Tibial artery (tissue), 4 donors: ENCODE measurements around the gene ZNF473.

ENCODE experiments used
- DNase-seq, 2 donors: peaks; one replicate each; pipeline ENCODE4 v3.0.0-alpha.2; 2019
- H3K27ac ChIP-seq, 2 donors: fragments of 200-600 bp; sonication (generic) in 1 of 2; 1 replicate in 1 of 2; 2 replicates in 1 of 2; pipeline ENCODE4 v1.5.1; 2018 to 2019; ENCODE audit warnings: mild to moderate bottlenecking in 1 of 2
- H3K27me3 ChIP-seq, 2 donors: fragments of 200-600 bp; sonication (generic) in 1 of 2; one replicate each; pipeline versions ENCODE4 v1.5.1 to v1.6.0; 2016 to 2019
- H3K36me3 ChIP-seq, 3 donors: fragments of 200-600 bp; sonication (generic) in 2 of 3; one replicate each; pipeline ENCODE4 v1.5.1; 2016 to 2019; ENCODE audit warnings: mild to moderate bottlenecking in 2 of 3
- H3K4me1 ChIP-seq, 4 donors: fragments of 200-600 bp; sonication (generic) in 2 of 4; 1 replicate in 3 of 4; 2 replicates in 1 of 4; pipeline ENCODE4 v1.5.1; 2016 to 2019
- H3K4me3 ChIP-seq, 2 donors: fragments of 200-600 bp; sonication (generic) in 1 of 2; 1 replicate in 1 of 2; 2 replicates in 1 of 2; pipeline ENCODE4 v1.5.1; 2018 to 2019; ENCODE audit warnings: mild to moderate bottlenecking in 2 of 2
- H3K9me3 ChIP-seq, 3 donors: fragments of 200-600 bp; sonication (generic) in 1 of 3; one replicate each; pipeline ENCODE4 v1.5.1; 2016 to 2019
- intact Hi-C: fragments of 100-400 bp; cut with DNase I; formaldehyde crosslinking; loops from one replicate; pipeline ENCODE4 v1.15.0; 2023; ENCODE audit warnings: low total_unique reads
- TF ChIP-seq, protein P1 (sequence below), 2 experiments: fragments of 200-600 bp in 1 of 2; fragments of 450-650 bp in 1 of 2; IDR thresholded peaks; one replicate each; pipeline ENCODE4 v1.5.1; 2017 to 2019; ENCODE audit warnings: antibody characterized with exemption in 2 of 2, mild to moderate bottlenecking in 1 of 2, moderate library complexity in 1 of 2

ZNF473 gene

DNA sequence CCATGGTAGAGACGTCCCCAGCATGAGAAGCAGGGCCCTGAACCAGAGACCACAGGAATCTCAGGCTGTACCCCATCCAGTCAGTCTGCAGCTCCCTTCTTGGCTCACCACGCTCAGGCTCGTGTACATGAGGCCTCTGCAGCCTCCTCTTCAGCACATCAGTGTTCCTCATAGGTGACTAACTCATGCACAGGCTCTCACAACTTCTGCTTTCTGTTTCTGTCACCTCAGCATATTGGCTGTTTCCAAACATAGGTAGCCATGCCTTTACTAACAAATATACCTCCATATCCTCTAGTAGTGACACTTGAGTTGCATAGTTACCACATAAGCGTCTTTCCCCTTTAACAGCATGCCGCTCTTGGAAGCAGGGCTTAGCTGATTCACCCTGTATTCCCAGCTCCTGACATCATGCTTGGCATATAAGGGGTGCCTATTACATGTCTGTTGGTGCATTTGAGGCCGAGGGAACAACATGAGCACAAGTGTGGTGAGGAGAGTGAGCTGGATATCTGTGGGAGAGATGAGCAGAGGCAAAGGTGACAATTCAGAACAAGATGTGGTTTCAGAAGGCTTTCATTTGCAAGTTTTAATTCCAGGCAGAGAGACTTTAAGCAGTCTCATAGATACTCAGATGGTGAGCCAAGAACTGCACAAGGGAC lies 16.7 kb downstream of the ZNF473 start:
- H3K4me1 ChIP-seq: no peaks in the 10 kb centered on the region
- no peak for DNase-seq
- peaks cover 2 to 49% (median 43%) of the 10 kb centered on the region in 3 donors for H3K9me3 ChIP-seq
- TF ChIP-seq, protein P1, sequence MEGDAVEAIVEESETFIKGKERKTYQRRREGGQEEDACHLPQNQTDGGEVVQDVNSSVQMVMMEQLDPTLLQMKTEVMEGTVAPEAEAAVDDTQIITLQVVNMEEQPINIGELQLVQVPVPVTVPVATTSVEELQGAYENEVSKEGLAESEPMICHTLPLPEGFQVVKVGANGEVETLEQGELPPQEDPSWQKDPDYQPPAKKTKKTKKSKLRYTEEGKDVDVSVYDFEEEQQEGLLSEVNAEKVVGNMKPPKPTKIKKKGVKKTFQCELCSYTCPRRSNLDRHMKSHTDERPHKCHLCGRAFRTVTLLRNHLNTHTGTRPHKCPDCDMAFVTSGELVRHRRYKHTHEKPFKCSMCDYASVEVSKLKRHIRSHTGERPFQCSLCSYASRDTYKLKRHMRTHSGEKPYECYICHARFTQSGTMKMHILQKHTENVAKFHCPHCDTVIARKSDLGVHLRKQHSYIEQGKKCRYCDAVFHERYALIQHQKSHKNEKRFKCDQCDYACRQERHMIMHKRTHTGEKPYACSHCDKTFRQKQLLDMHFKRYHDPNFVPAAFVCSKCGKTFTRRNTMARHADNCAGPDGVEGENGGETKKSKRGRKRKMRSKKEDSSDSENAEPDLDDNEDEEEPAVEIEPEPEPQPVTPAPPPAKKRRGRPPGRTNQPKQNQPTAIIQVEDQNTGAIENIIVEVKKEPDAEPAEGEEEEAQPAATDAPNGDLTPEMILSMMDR (IDR thresholded peaks at IDR 0.05): no peak
- H3K36me3 ChIP-seq: peaks cover 89 to 97% (median 93%) of the 10 kb centered on the region in 3 donors
- H3K4me3 ChIP-seq: no peak overlapping the region
- no peaks in the 10 kb centered on the region for H3K27me3 ChIP-seq
- no peak overlapping the region for H3K27ac ChIP-seq
- intact Hi-C loops: no loop called here

DNA sequence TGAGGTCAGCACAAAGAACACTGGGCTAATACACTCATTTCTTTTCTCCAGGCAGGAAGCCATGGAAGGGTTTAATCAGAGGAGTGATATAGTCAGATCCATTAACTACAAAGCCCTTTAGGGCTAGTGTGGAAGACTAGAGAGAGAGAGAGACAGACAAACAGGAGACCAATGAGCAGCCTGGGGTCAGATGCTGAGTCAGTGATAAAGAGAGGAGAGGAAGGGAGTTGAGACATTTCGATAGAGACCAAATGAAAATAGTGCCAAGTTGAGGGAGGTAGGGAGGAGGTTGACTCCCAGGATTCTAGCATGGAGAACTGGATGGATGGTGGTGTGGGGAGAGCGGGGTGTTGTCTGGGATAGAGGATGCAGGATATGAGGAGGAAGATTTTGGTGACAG lies 18.2 kb downstream of the ZNF473 start:
- H3K9me3 ChIP-seq: peaks cover 2 to 64% (median 56%) of the 10 kb centered on the region in 3 donors
- DNase-seq: no peak
- intact Hi-C loops: no loop called here
- H3K27ac ChIP-seq: no peak overlapping the region
- H3K36me3 ChIP-seq: peaks cover 83 to 89% (median 86%) of the 10 kb centered on the region in 3 donors
- H3K4me3 ChIP-seq: no peak overlapping the region
- no peaks in the 10 kb centered on the region for H3K4me1 ChIP-seq
- no peaks in the 10 kb centered on the region for H3K27me3 ChIP-seq
- TF ChIP-seq, protein P1 (IDR thresholded peaks at IDR 0.05): no peak

DNA sequence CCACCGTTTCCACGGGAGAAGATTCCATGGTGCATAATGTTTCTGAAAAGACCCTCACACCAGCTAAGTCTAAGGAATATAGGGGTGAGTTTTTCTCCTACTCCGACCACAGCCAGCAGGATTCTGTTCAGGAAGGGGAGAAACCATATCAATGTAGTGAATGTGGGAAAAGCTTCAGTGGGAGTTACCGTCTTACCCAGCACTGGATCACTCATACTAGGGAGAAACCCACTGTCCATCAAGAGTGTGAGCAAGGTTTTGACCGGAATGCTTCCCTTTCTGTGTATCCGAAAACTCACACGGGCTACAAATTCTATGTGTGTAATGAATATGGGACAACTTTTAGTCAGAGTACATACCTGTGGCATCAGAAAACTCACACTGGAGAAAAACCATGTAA lies 19.1 kb downstream of the ZNF473 start:
- intact Hi-C loops: no loop called here

DNA sequence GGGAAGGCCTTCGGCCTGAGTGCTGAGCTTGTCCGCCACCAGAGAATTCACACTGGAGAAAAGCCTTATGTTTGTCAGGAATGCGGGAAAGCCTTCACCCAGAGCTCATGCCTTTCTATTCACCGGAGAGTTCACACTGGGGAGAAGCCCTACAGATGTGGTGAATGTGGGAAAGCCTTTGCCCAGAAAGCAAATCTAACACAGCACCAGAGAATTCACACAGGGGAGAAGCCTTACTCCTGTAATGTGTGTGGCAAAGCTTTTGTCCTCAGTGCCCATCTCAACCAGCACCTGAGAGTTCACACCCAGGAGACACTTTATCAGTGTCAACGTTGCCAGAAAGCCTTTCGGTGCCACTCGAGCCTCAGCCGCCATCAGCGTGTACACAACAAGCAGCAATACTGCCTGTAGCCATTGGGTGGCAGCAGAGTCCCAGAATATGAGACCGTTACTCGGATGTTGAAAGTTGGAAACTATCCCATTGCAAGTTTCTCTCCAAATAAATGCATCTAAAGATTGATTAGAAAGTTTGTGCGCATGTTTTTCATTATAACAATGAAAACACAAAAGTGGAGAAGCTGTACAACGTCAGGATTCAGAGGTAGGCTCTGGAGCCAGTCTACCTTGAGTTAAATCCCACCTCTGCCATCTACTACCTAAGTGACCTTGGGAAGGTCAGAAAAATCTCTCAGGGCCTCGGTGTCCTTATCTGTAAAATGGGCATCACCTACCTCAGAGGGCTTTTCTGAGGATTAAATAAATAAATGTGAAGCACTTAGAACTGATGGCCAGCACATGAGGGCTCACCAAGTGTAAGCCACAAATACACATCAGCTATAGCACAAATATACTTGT lies 21.1 kb downstream of the ZNF473 start:
- Histone ChIP-seq H3K27me3 (no peaks in the 10 kb centered on the region), H3K36me3 (peaks cover 54 to 60% (median 57%) of the 10 kb centered on the region in 3 donors), H3K27ac (no peak overlapping the region), H3K4me3 (no peak overlapping the region), H3K9me3 (peaks cover 2 to 78% (median 57%) of the 10 kb centered on the region in 3 donors), H3K4me1 (peaks cover 0 to 7% (median 2%) of the 10 kb centered on the region in 4 donors)
- intact Hi-C loops: no loop called here
- TF ChIP-seq, protein P1 (IDR thresholded peaks at IDR 0.05): peak; percentile 63 to 70
- DNase-seq: peak in 1 of 2 donors; percentile 66

More for the DNA sequence above, 19.1 kb downstream of the ZNF473 start:
- TF ChIP-seq, protein P1 (IDR thresholded peaks at IDR 0.05): no peak
- Histone ChIP-seq H3K4me3 (no peak overlapping the region), H3K9me3 (peaks cover 2 to 66% (median 56%) of the 10 kb centered on the region in 3 donors), H3K27me3 (no peaks in the 10 kb centered on the region), H3K36me3 (peaks cover 74 to 80% (median 76%) of the 10 kb centered on the region in 3 donors), H3K4me1 (peaks cover 0 to under 1% (median 0%) of the 10 kb centered on the region in 4 donors), H3K27ac (no peak overlapping the region)
- DNase-seq: no peak

DNA sequence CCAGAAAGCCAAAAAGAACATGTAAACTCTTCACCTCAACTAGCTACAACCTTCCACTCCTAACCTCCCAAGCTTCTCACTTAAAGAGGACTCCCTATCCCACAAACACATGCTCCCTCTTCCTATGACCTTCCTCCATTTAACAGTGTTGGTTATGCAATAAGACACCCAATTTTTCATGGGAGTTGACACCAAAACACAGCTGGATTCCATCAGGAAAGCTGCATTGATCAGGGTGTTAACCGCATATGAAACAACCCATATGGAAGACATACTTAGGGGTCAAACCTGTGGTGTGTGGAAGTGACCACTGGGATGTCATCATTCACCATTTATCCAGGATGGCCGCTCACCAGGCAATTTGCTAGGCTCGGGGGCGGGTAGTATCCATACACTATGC lies 21.9 kb downstream of the ZNF473 start:
- H3K27ac ChIP-seq: no peak overlapping the region
- no peaks in the 10 kb centered on the region for H3K27me3 ChIP-seq
- TF ChIP-seq, protein P1 (IDR thresholded peaks at IDR 0.05): no peak
- intact Hi-C loops: no loop called here
- no peak overlapping the region for H3K4me3 ChIP-seq
- H3K4me1 ChIP-seq: peaks cover 0 to 7% (median 2%) of the 10 kb centered on the region in 4 donors
- H3K9me3 ChIP-seq: peaks cover 2 to 74% (median 60%) of the 10 kb centered on the region in 3 donors
- no peak for DNase-seq
- H3K36me3 ChIP-seq: peaks cover 46 to 52% (median 49%) of the 10 kb centered on the region in 3 donors
